SH-SY5Y (cell line): ENCODE results near the gene LCMT2.

Experiments used
- GATA2 ChIP-seq: IDR thresholded peaks from 2 replicates; pipeline ENCODE4 v1.6.1; 2011; ENCODE audit warnings: mild to moderate bottlenecking, low read depth, low read length
- GATA3 ChIP-seq: IDR thresholded peaks from 2 replicates; pipeline ENCODE4 v1.6.1; 2011; ENCODE audit warnings: low read depth, mild to moderate bottlenecking, low read length, moderate library complexity

LCMT2 gene

DNA sequence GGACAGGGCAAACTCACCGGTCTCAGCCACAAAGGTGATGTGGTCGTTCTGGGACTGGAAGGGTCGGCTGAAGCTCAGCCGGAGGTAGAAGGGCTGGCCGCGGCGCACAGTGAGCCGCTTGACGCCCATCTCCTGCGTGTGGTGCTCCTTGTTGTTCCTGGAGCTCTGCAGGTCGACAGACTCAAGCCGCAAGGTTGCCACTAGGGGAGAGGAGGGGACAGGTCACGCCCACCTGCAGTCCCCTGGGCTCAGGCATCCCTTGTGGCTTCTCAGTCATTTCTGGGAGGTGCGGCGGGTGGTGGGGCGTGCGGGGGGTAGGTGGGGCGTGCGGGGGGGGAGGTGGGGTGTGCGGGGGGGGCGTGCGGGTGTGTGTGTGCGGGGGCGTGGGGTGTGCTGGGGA is 36.9 kb downstream of the LCMT2 start:
- TF ChIP-seq GATA3 (no peak), GATA2 (no peak)

GRCh38 chr15:43292375-43293078 is 37.8 kb downstream of the LCMT2 start:
- TF ChIP-seq GATA2 (no peak), GATA3 (no peak)

DNA sequence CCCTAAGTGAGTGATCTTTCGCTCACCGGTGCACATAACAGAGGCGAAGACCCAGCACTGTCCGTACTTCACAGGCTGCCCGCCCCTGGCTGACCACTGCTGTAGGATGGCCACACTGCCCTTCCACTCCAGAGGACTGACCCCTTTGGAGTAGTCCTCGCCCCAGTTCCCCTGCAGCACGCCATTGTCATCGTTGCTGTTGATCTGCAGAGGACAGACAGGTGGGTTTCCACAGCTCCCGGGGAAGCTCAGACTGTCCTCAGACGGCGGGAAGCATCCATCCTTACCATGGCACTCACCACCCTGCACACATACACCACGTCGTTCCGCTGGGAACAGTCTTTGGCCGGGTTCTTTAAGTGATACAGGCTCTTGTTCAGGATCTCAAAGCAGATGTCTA is 43.1 kb downstream of the LCMT2 start:
- no peak for TF ChIP-seq GATA2
- TF ChIP-seq GATA3, result no peak

DNA sequence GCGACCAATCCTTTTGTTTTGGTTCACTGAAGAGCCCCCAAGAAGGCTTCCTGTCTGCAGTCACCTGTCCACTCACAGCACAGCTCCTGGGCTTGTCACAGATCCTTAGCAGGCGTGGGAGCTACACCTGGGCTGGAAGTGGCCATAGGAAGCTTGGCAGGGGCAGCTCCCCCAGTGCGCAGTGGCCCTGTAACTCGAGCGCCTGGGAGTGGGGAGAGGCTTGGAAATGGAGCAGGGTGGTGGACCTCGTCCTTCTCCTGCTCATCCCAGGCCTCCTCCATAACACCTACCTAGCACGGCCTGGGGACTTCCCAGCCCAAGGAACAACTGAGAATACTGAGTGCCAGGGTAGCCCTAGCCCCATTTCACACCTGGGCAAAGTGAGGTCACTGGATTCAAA is 44.3 kb downstream of the LCMT2 start:
- TF ChIP-seq GATA2 (no peak), GATA3 (no peak)

DNA sequence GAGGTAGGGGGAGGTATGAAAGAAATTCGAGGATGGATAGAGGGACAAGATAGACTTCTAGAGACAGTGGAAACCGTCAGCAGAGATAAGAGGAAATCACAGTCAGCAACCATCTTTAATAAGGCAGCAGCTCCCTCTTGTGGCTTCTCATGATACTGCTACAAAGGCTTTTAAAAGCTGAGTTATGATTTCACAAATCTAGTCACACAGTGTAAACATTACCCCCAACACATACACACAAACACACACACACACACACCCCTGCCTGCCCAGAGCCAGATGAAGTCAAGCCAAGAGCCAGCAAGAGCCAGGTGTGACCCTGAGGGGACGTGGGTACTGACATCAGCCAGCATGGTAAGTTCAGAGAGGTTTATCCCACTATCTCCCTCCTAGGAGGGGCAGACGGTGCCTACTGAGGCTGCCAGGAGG is 44.8 kb downstream of the LCMT2 start:
- TF ChIP-seq GATA2 (peak; percentile 35; the same call in 1 of the 2 replicates), GATA3 (no peak)

DNA sequence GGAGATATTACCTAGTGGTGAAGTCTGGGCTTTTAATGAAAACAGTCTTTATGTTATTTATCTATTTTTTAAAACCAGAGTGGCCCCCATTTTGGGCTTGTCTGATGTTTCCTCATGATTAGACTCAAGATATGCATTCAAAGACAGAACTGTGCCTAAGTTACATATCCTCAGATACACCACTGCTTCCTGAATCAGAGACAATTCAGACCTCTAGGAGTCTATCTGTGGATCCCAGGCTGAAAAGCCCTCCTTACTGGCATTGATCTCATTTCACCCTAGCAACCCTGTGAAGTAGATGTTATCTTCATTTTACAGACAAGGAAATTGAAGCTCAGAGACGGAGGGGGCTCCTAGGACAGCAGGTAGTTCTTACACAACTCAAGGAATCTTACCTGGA is 46.8 kb downstream of the LCMT2 start:
- no peak for TF ChIP-seq GATA2
- TF ChIP-seq GATA3, result no peak

DNA sequence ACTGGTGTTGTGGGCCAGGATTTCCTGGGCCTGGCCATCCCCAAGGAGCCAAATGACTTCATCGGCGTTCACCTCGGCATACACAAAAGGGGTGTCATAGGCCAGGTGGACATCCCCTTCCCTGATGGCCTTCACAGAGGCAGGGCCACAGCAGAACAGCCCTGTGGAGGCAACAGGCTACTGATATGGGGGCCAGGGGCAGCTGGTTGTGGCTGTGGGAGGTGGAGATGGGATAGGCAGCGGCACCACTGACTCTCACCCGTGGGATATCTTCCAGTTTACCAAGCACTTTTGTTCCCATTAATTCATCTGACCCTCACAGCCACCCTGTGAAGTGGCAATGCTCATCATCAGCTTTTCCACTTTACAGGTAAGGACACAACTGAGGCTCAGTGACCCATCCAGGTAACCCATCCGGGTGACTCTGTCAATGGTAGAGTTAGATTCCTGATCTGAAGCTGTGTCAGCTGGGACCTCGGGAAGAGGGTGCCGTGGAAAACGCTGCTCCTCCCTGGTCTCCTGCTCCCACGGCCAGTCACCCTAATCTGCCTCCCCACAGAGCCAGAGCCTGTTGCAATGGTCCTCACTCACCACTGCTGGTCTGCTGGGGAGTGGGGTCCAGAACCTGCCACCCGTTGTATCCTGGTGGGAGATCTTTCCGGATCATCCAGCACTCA is 48.3 kb downstream of the LCMT2 start:
- TF ChIP-seq GATA2, result no peak
- no peak for TF ChIP-seq GATA3

DNA sequence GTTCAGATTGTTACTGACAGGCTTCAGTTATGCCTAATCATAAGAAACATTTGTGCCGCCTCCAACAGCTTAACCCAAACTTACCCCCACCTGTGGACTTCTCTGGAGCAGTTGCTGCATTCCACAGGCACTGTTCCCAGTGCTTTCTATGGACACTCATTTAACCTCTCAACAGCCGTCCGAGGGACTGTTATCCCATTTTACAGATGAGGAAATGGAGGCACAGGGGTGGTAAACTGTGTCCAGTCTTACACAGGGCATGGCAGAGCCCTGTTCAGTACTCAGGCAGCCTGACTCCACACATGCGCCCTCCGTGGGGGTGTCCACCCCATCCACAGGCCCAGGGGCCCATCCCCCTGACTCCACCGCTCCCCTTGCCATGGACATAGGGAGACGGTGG is 49.4 kb downstream of the LCMT2 start:
- no peak for TF ChIP-seq GATA3
- TF ChIP-seq GATA2, result no peak

- no peak for TF ChIP-seq GATA3
- no peak for TF ChIP-seq GATA2
Measured at GRCh38 chr15:43279496-43279895, 50.9 kb downstream of the LCMT2 start.

GRCh38 chr15:43278869-43279268 is 51.5 kb downstream of the LCMT2 start:
- TF ChIP-seq GATA2 (no peak), GATA3 (no peak)

- TF ChIP-seq GATA2, result no peak
- TF ChIP-seq GATA3, result no peak
Measured at GRCh38 chr15:43277901-43278300, 52.5 kb downstream of the LCMT2 start.

GRCh38 chr15:43277231-43277823 is 53.0 kb downstream of the LCMT2 start:
- TF ChIP-seq GATA3, result no peak
- TF ChIP-seq GATA2, result no peak

GRCh38 chr15:43276563-43277200 is 53.7 kb downstream of the LCMT2 start:
- TF ChIP-seq GATA3 (no peak), GATA2 (no peak)

- TF ChIP-seq GATA2 (no peak), GATA3 (no peak)
Measured at GRCh38 chr15:43275740-43276562, 54.4 kb downstream of the LCMT2 start.

GRCh38 chr15:43274136-43274535 is 56.2 kb downstream of the LCMT2 start:
- no peak for TF ChIP-seq GATA3
- no peak for TF ChIP-seq GATA2
